SK-N-SH (cell line): ENCODE results near the gene KIF12.
A peak's percentile ranks its signal among the peaks of the same experiment; 100 is the strongest.

ENCODE experiments used
- CTCF ChIP-seq: fragments of 200-600 bp; sonication (generic); IDR thresholded peaks from 2 replicates; pipeline ENCODE4 v1.6.1; 2017; ENCODE audit warnings: antibody characterized with exemption, mild to moderate bottlenecking, moderate library complexity
- FOSL2 ChIP-seq: IDR thresholded peaks from 2 replicates; pipeline ENCODE4 v1.4.0; 2012; ENCODE audit warnings: low read depth, mild to moderate bottlenecking, moderate library complexity, borderline replicate concordance
- FOXJ3 ChIP-seq: sonication (generic); formaldehyde crosslinking; IDR thresholded peaks from 2 replicates; pipeline ENCODE4 v1.5.1; 2020; ENCODE audit warnings: mild to moderate bottlenecking, missing genetic modification reagents
- MXI1 ChIP-seq: IDR thresholded peaks from 2 replicates; pipeline ENCODE4 v1.6.1; 2012; ENCODE audit warnings: mild to moderate bottlenecking, low read depth, low read length, improper control_type of control experiment
- POLR2AphosphoS5 ChIP-seq: IDR thresholded peaks from 2 replicates; pipeline ENCODE4 v1.6.1; 2012; ENCODE audit warnings: low read depth, low read length
- RCOR1 ChIP-seq: fragments of 150-350 bp; IDR thresholded peaks from 2 replicates; pipeline ENCODE4 v1.6.1; 2017; ENCODE audit warnings: antibody characterized with exemption, low read length
- REST ChIP-seq: IDR thresholded peaks from 2 replicates; pipeline ENCODE4 v1.6.1; 2012; ENCODE audit warnings: mild to moderate bottlenecking, low read depth, low read length, moderate library complexity
- TEAD4 ChIP-seq: IDR thresholded peaks from 2 replicates; pipeline ENCODE4 v1.4.0; 2012; ENCODE audit warnings: mild to moderate bottlenecking, borderline replicate concordance; ENCODE audit not compliant: insufficient read depth

DNA sequence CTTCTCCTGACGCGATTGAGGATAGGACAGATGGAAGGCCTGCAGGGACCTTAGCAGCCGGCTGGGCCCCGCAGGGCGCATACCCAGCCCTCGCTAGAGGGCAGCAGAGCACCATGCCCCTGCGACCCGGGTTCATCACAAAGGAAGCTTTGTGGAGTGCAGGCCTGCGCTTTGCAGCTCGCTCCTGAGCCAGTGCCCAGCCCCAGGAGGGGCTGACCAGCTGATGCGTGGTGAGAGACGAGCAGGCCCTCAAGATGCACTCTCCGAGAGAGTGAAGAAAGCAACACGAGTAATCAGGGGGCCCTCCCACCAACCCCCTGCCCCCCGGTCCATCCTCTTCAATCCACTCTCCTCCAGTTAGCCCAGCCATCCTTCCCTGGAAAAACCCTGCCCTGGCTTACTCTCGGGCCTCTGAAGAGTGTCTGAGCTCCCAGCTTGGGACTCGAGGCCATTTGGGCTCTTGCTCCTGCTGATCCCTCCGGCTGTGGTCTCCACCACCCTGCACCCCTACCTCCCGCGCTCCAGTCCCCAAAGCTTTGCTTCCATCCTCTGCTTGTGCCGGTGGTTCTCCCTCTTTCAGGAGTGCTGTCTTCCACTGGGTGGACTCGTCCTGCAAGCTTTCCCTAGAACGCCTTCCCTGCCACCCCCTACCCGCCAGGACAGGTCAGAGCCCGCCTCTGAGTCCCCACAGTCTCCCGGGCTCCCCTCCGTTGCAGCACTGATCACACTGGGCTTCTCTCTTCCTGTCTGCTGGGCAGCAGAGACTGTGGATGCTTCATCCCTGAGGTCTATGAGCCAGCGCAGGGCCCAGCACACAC lies 9.1 kb upstream of the KIF12 start:
- TF ChIP-seq RCOR1: 0 out of 2 replicates have a peak, but pooled peaks have one; percentile 21
- peak; percentile 82 for TF ChIP-seq CTCF
- no peak for TF ChIP-seq FOSL2
- TF ChIP-seq FOXJ3 (CRISPR knock-in tag): no peak
- TF ChIP-seq POLR2AphosphoS5: no peak
- no peak for TF ChIP-seq TEAD4
- TF ChIP-seq MXI1: no peak
- TF ChIP-seq REST: no peak
